Measurements from ENCODE around the gene SVOPL. TPM values are rescaled to one million over a fixed set of nuclear protein-coding genes. Genes with fewer than 3 reads are reported as not detected.

SVOPL gene
- total and polyA plus RNA-seq, 2 donors (not counting 1 experiment from before 2014, with no cell fraction given): not detected

DNA sequence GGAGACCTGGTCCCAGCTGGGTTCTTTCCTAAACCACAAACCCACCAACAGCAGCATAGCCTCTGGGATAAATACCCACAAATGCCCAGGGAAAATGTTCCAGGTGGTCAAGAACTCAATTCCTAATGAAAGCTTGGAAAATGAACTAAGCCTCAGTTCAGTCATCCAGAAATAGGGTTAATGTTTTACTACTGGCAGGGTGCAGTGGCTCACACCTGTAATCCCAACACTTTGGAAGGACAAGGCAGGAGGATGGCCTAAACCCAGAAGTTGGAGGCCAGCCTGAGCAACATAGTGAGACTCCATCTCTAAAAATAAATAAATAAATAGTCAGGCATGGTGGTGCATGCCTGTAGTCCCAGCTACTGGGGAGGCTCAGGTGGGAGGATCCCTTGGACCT, 82.2 kb downstream of the SVOPL start:
- no peaks in the 10 kb centered on the region for H3K27me3 Mint-ChIP-seq
- Histone ChIP-seq H3K9me3 (ENCODE audit: control extremely low read depth in 1 of 3, control insufficient read depth in 2 of 3, insufficient read depth in 1 of 3, low read length in 2 of 3) (no peaks in the 10 kb centered on the region), H3K4me2 (replicated peaks; ENCODE audit: low read depth, low read length, poor library complexity, severe bottlenecking) (no peak overlapping the region), H3K36me3 (replicated peaks in 1 of 2; ENCODE audit: control extremely low read depth in 1 of 2, control insufficient read depth in 1 of 2, extremely low read depth in 1 of 2, insufficient read depth in 2 of 2, low read length in 1 of 2) (no peaks in the 10 kb centered on the region), H3K27ac (ENCODE audit: low read length in 2 of 2) (no peak overlapping the region), H2AFZ (ENCODE audit: insufficient read depth, low read depth, low read length, poor library complexity, severe bottlenecking) (no peak overlapping the region), H3K27me3 (replicated peaks in 1 of 4; ENCODE audit: control extremely low read depth in 1 of 4, control insufficient read depth in 3 of 4, insufficient read depth in 4 of 4, low read length in 3 of 4) (no peaks in the 10 kb centered on the region), H3K9ac (ENCODE audit: low read length) (no peak overlapping the region), H3K79me2 (ENCODE audit: control insufficient read depth, insufficient read depth, low read length) (no peaks in the 10 kb centered on the region), H3K4me3 (ENCODE audit: control extremely low read depth in 1 of 5, extremely low read depth in 1 of 5, insufficient read depth in 1 of 5, low read depth in 2 of 5, low read length in 4 of 5) (no peak overlapping the region), H4K20me1 (ENCODE audit: control insufficient read depth, insufficient read depth, low read length, poor library complexity, severe bottlenecking) (no peaks in the 10 kb centered on the region), H3K4me1 (ENCODE audit: control insufficient read depth in 2 of 2, insufficient read depth in 2 of 2, low read length in 2 of 2) (no peaks in the 10 kb centered on the region)
- no peaks in the 10 kb centered on the region for H3K9me3 Mint-ChIP-seq (ENCODE audit: insufficient read depth)
- intact Hi-C loops (cut with micrococcal nuclease): no loop called here
- H3K4me3 Mint-ChIP-seq: no peak overlapping the region
- ChIA-PET CTCF (no interaction called here), POLR2A (no interaction called here)
- DNase-seq (no peak), ATAC-seq (ENCODE audit: low read depth) (no peak)
- TF ChIP-seq EZH2 (IDR thresholded peaks at IDR 0.05; ENCODE audit: borderline replicate concordance, insufficient read depth, low read depth, low read length, poor library complexity, severe bottlenecking): no peak
- TF ChIP-seq, protein P1, sequence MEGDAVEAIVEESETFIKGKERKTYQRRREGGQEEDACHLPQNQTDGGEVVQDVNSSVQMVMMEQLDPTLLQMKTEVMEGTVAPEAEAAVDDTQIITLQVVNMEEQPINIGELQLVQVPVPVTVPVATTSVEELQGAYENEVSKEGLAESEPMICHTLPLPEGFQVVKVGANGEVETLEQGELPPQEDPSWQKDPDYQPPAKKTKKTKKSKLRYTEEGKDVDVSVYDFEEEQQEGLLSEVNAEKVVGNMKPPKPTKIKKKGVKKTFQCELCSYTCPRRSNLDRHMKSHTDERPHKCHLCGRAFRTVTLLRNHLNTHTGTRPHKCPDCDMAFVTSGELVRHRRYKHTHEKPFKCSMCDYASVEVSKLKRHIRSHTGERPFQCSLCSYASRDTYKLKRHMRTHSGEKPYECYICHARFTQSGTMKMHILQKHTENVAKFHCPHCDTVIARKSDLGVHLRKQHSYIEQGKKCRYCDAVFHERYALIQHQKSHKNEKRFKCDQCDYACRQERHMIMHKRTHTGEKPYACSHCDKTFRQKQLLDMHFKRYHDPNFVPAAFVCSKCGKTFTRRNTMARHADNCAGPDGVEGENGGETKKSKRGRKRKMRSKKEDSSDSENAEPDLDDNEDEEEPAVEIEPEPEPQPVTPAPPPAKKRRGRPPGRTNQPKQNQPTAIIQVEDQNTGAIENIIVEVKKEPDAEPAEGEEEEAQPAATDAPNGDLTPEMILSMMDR (IDR thresholded peaks at IDR 0.05): no peak
- no peak overlapping the region for H3K27ac Mint-ChIP-seq
- no peaks in the 10 kb centered on the region for H3K4me1 Mint-ChIP-seq

DNA sequence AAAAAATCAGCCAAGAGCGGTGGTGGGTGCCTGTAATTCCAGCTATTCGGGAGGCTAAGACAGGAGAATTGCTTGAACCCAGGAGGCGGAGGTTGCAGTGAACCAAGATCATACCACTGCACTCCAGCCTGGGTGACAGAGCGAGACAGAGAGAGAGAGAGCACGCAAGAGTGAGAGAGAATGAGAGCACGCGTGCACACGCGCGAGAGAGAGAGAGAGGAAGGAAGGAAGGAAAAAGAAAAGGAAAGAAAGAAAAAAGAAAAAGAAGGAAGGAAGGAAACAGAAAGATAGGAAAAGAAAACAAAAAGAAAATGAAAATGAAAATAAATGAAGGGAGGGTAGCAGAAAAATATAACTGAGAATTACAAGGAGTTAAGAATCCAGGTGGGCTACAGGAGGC, 82.7 kb downstream of the SVOPL start:
- Mint-ChIP-seq H3K4me3 (no peak overlapping the region), H3K4me1 (no peaks in the 10 kb centered on the region), H3K27ac (no peak overlapping the region), H3K27me3 (no peaks in the 10 kb centered on the region), H3K9me3 (ENCODE audit: insufficient read depth) (no peaks in the 10 kb centered on the region)
- Histone ChIP-seq H2AFZ (ENCODE audit: insufficient read depth, low read depth, low read length, poor library complexity, severe bottlenecking) (no peak overlapping the region), H3K36me3 (replicated peaks in 1 of 2; ENCODE audit: control extremely low read depth in 1 of 2, control insufficient read depth in 1 of 2, extremely low read depth in 1 of 2, insufficient read depth in 2 of 2, low read length in 1 of 2) (no peaks in the 10 kb centered on the region), H3K79me2 (ENCODE audit: control insufficient read depth, insufficient read depth, low read length) (no peaks in the 10 kb centered on the region), H3K4me2 (replicated peaks; ENCODE audit: low read depth, low read length, poor library complexity, severe bottlenecking) (no peak overlapping the region), H3K4me1 (ENCODE audit: control insufficient read depth in 2 of 2, insufficient read depth in 2 of 2, low read length in 2 of 2) (no peaks in the 10 kb centered on the region), H3K9ac (ENCODE audit: low read length) (no peak overlapping the region), H4K20me1 (ENCODE audit: control insufficient read depth, insufficient read depth, low read length, poor library complexity, severe bottlenecking) (no peaks in the 10 kb centered on the region), H3K9me3 (ENCODE audit: control extremely low read depth in 1 of 3, control insufficient read depth in 2 of 3, insufficient read depth in 1 of 3, low read length in 2 of 3) (no peaks in the 10 kb centered on the region), H3K27me3 (replicated peaks in 1 of 4; ENCODE audit: control extremely low read depth in 1 of 4, control insufficient read depth in 3 of 4, insufficient read depth in 4 of 4, low read length in 3 of 4) (no peaks in the 10 kb centered on the region), H3K27ac (ENCODE audit: low read length in 2 of 2) (no peak overlapping the region), H3K4me3 (ENCODE audit: control extremely low read depth in 1 of 5, extremely low read depth in 1 of 5, insufficient read depth in 1 of 5, low read depth in 2 of 5, low read length in 4 of 5) (no peak overlapping the region)
- ChIA-PET CTCF (no interaction called here), POLR2A (no interaction called here)
- no peak for DNase-seq
- intact Hi-C loops (cut with micrococcal nuclease): no loop called here
- TF ChIP-seq, protein P1 (IDR thresholded peaks at IDR 0.05): peak; percentile 14
- TF ChIP-seq EZH2 (IDR thresholded peaks at IDR 0.05; ENCODE audit: borderline replicate concordance, insufficient read depth, low read depth, low read length, poor library complexity, severe bottlenecking): no peak
- ATAC-seq (ENCODE audit: low read depth): no peak
- WGBS (ENCODE audit: insufficient coverage): no CpG with 5 or more reads among the region's 10 CpGs
